AG09319 (cell line): Measurements from ENCODE around the gene PSAPL1.

Experiments
- DNase-seq: peaks from one replicate; pipeline ENCODE4 v3.0.0-alpha.2; 2010; ENCODE audit warnings: low read depth; ENCODE audit errors: extremely low read depth
- CTCF ChIP-seq: IDR thresholded peaks from 2 replicates; pipeline ENCODE4 v1.5.1; 2011; ENCODE audit warnings: low read depth, mild to moderate bottlenecking, inconsistent platforms, low read length, moderate library complexity

The PSAPL1 gene

GRCh38 chr4:7396186-7396910 lies 38.4 kb downstream of the PSAPL1 start:
- DNase-seq: no peak
- no peak for TF ChIP-seq CTCF

- no peak for TF ChIP-seq CTCF
- DNase-seq: no peak
Measured at GRCh38 chr4:7395645-7396044, 39.1 kb downstream of the PSAPL1 start.

- TF ChIP-seq CTCF: no peak
- DNase-seq: no peak
Measured at GRCh38 chr4:7394681-7395451, 39.9 kb downstream of the PSAPL1 start.

GRCh38 chr4:7393601-7394575 lies 40.8 kb downstream of the PSAPL1 start:
- TF ChIP-seq CTCF: no peak
- DNase-seq: no peak

GRCh38 chr4:7392438-7393421 lies 42.0 kb downstream of the PSAPL1 start:
- DNase-seq: no peak
- TF ChIP-seq CTCF: peak; percentile 28

- DNase-seq: no peak
- TF ChIP-seq CTCF: no peak
Measured at GRCh38 chr4:7391637-7392437, 42.9 kb downstream of the PSAPL1 start.
